ENCODE results near the gene SYT5. TPM values are rescaled to one million over a fixed set of nuclear protein-coding genes. Genes with fewer than 3 reads are reported as not detected.
A peak's percentile ranks its signal among the peaks of the same experiment; 100 is the strongest.

Gene SYT5
- total and polyA plus RNA-seq, 10 of the 15 experiments (the other 5 are each of a cell fraction or from before 2014, with no cell fraction given) = 0.04 to 0.79 (median 0.26) TPM; not detected in 7

- no peak for TF ChIP-seq E2F8 (IDR thresholded peaks at IDR 0.05; ENCODE audit: low read depth, partially characterized antibody)
- TF ChIP-seq MTA3 (IDR thresholded peaks at IDR 0.05; ENCODE audit: borderline replicate concordance, low read length) = no peak
- TF ChIP-seq TCF3 (IDR thresholded peaks at IDR 0.05; ENCODE audit: borderline replicate concordance, insufficient read depth, low read depth, low read length) = no peak
- no peak for TF ChIP-seq SKIL (IDR thresholded peaks at IDR 0.05; ENCODE audit: low read depth, poor library complexity, severe bottlenecking)
- TF ChIP-seq JUND (IDR thresholded peaks at IDR 0.05; ENCODE audit: low read depth, low read length) = peak; percentile 47; the same call in 1 of the 2 replicates
- no peak for TF ChIP-seq ZBED1 (IDR thresholded peaks at IDR 0.05; ENCODE audit: borderline replicate concordance)
- no peak for TF ChIP-seq CBX5 (IDR thresholded peaks at IDR 0.05; ENCODE audit: low read depth)
- no peak for TF ChIP-seq PAX8 (IDR thresholded peaks at IDR 0.05)
- no peak for TF ChIP-seq PRDM15 (CRISPR knock-in tag; IDR thresholded peaks at IDR 0.05)
- peak; percentile 16 for TF ChIP-seq E4F1 (IDR thresholded peaks at IDR 0.05; ENCODE audit: borderline replicate concordance, partially characterized antibody)
- no peak for TF ChIP-seq MEF2B (IDR thresholded peaks at IDR 0.05; ENCODE audit: partially characterized antibody, poor library complexity, severe bottlenecking)
- no peak for TF ChIP-seq CBFB (IDR thresholded peaks at IDR 0.05; ENCODE audit: low read depth)
- TF ChIP-seq ELK1 (IDR thresholded peaks at IDR 0.05; ENCODE audit: low read depth, low read length) = no peak
- TF ChIP-seq TCF7 (IDR thresholded peaks at IDR 0.05; ENCODE audit: borderline replicate concordance) = no peak
- TF ChIP-seq BHLHE40 (IDR thresholded peaks at IDR 0.05; ENCODE audit: borderline replicate concordance in 1 of 2, low read depth in 2 of 2, low read length in 1 of 2) = peak; percentile 45 to 81; a peak in 2 of 4 replicates
- no peak for TF ChIP-seq GABPA (IDR thresholded peaks at IDR 0.05; ENCODE audit: low read depth)
Measured at GRCh38 chr19:55166530-55167268, 13.4 kb downstream of the SYT5 start, which contains the start of gene DNAAF3 (continued).
